ENCODE measurements around the gene UBE2H.
"Not testable (repeated sequence)": the region's sequence is repeated elsewhere in the genome, so short reads cannot be mapped to it uniquely, and the experiment has no call there.

UBE2H gene

DNA sequence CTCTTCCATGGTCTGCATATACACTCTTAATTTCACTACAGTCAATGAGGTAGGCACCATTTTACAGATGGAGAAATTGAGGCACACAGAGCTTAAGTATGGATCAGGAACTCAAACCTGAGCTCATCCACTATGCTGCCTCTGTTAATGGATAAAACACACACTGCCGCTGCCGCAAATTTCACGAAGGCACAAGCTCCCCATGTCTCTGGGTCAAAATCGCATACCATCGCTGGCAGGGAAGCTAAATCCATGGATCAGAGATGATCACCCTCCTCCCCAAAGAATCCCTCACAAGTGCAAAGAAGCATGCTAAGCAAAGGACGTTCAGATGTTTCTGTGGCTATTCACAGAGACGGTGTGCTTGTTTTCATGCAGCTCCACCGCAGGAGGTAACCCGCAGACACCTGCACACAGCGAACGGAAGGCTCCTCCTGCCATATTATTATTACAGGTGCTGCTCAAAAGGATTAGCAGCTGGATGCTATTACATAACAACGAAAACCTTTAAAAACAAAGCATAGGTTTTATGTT is 109.3 kb downstream of the UBE2H start:
- Histone ChIP-seq H3K27ac (ENCODE audit: low read depth, low read length) (no peak overlapping the region), H3K27me3 (ENCODE audit: control insufficient read depth, insufficient read depth, low read length) (no peaks in the 10 kb centered on the region), H3K4me3 (ENCODE audit: low read length) (no peak overlapping the region), H3K36me3 (ENCODE audit: control insufficient read depth, insufficient read depth, low read length) (peaks cover 2% of the 10 kb centered on the region), H3K9ac (ENCODE audit: low read length) (no peak overlapping the region), H3K4me1 (ENCODE audit: control insufficient read depth, insufficient read depth, low read length) (peaks cover 10% of the 10 kb centered on the region)

DNA sequence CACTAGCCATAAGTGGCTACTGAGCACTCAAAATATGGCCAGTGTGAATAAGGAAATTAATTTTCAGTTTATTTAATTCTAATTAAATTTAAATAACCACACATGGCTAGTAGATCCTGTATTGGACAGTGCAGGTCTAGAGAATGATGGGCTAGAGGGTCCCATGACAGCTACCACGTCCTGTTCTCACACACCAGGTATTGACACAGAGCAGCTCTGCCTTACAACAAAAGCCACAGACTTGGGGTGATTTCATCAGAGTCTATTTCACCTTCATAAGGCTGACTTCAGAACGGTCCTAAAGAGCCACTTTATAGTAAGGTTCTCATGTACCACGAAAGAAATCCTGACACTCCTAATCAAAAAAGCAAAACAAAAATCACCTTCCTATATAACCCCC is 111.3 kb downstream of the UBE2H start:
- Histone ChIP-seq H3K9ac (ENCODE audit: low read length) (no peak overlapping the region), H3K4me3 (ENCODE audit: low read length) (no peak overlapping the region), H3K27ac (ENCODE audit: low read depth, low read length) (no peak overlapping the region), H3K4me1 (ENCODE audit: control insufficient read depth, insufficient read depth, low read length) (peaks cover 10% of the 10 kb centered on the region), H3K27me3 (ENCODE audit: control insufficient read depth, insufficient read depth, low read length) (no peaks in the 10 kb centered on the region), H3K36me3 (ENCODE audit: control insufficient read depth, insufficient read depth, low read length) (peaks cover 8% of the 10 kb centered on the region)

DNA sequence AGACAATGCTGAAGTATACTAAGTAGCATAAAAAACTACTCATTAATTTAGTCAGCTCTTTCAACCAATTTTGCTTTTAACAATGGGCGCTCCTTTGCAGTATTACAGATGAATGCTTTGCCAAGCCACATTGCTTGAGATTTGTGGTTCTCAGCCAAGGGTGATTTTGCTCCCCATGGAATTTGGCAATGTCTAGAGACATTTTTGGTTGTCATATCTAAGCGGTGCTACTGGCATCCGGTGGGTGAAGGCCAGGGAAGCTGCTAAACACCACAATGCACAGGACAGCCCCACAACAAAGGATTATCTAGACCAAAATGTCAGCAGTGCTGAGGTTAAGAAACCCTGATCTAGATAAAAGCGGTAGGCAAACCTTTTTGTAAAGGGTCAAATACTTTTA is 112.0 kb downstream of the UBE2H start:
- Histone ChIP-seq H3K36me3 (ENCODE audit: control insufficient read depth, insufficient read depth, low read length) (peaks cover 8% of the 10 kb centered on the region), H3K27me3 (ENCODE audit: control insufficient read depth, insufficient read depth, low read length) (no peaks in the 10 kb centered on the region), H3K4me3 (ENCODE audit: low read length) (no peak overlapping the region), H3K4me1 (ENCODE audit: control insufficient read depth, insufficient read depth, low read length) (peaks cover 10% of the 10 kb centered on the region), H3K27ac (ENCODE audit: low read depth, low read length) (no peak overlapping the region), H3K9ac (ENCODE audit: low read length) (no peak overlapping the region)

DNA sequence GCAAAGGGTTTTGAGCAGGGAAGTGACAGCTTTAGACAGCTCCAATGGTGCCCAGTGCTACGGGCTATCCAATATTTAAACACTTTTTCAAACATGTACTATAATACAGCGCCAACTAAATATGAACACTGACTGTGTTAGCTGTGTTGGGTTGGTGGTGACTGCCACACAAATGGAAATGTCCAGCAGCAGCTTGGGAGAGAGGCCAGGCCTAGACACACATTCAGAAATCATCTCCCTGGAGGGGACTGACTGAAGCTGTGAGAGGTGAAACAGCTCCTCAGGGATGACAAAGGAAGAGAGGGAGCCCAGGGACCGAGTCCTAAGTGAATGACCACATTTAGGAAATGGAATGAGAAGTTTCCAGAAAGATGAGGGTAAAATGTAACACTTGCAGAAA is 115.8 kb downstream of the UBE2H start:
- peaks cover 6% of the 10 kb centered on the region for H3K36me3 ChIP-seq (ENCODE audit: control insufficient read depth, insufficient read depth, low read length)
- no peak overlapping the region for H3K27ac ChIP-seq (ENCODE audit: low read depth, low read length)
- no peaks in the 10 kb centered on the region for H3K27me3 ChIP-seq (ENCODE audit: control insufficient read depth, insufficient read depth, low read length)
- no peak overlapping the region for H3K4me3 ChIP-seq (ENCODE audit: low read length)
- H3K9ac ChIP-seq (ENCODE audit: low read length): no peak overlapping the region
- peaks cover 10% of the 10 kb centered on the region for H3K4me1 ChIP-seq (ENCODE audit: control insufficient read depth, insufficient read depth, low read length)

DNA sequence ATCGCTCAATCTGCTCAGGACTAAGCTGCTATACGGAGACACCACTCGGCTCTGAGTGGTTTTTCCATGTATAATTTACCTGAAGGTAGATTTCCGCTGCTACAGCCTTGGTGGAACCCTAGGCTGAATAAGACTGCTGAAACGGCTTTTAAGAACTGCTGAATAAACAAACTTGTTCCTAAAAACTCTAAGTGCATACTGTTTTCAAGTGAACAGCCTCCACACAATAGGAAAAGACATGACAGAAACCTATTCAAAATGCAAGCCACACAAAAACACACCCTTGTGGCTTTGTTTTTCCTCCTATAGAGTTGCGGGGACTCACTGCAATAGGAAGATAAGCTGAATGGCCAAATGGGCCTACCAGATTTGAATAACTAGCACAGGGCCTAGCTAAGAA is 117.2 kb downstream of the UBE2H start:
- Histone ChIP-seq H3K4me1 (ENCODE audit: control insufficient read depth, insufficient read depth, low read length) (peaks cover 2% of the 10 kb centered on the region), H3K9ac (ENCODE audit: low read length) (no peak overlapping the region), H3K27ac (ENCODE audit: low read depth, low read length) (no peak overlapping the region), H3K4me3 (ENCODE audit: low read length) (no peak overlapping the region), H3K27me3 (ENCODE audit: control insufficient read depth, insufficient read depth, low read length) (no peaks in the 10 kb centered on the region), H3K36me3 (ENCODE audit: control insufficient read depth, insufficient read depth, low read length) (peaks cover 6% of the 10 kb centered on the region)

DNA sequence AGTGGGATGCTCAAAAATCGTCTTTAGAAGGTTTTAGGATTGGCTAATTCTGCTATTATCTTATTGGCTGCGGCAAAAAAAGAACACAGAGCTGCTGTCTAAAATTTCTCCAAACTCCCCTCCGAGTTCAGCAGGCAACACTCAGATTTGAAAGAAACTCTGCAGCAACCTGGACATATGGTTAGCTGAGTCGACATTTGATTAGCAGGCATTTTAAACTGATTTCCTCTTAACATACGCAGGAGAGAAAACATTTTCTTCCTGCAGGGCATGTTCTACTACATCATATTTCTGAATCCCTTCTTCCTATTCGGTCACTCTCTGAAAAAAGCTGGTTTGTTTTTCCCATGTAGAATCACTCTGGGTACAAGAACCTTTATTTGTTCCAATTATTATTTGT is 119.4 kb downstream of the UBE2H start:
- H3K36me3 ChIP-seq (ENCODE audit: control insufficient read depth, insufficient read depth, low read length); H3K4me3 ChIP-seq (ENCODE audit: low read length); H3K9ac ChIP-seq (ENCODE audit: low read length); H3K4me1 ChIP-seq (ENCODE audit: control insufficient read depth, insufficient read depth, low read length); H3K27me3 ChIP-seq (ENCODE audit: control insufficient read depth, insufficient read depth, low read length); H3K27ac ChIP-seq (ENCODE audit: low read depth, low read length): not testable (repeated sequence)

DNA sequence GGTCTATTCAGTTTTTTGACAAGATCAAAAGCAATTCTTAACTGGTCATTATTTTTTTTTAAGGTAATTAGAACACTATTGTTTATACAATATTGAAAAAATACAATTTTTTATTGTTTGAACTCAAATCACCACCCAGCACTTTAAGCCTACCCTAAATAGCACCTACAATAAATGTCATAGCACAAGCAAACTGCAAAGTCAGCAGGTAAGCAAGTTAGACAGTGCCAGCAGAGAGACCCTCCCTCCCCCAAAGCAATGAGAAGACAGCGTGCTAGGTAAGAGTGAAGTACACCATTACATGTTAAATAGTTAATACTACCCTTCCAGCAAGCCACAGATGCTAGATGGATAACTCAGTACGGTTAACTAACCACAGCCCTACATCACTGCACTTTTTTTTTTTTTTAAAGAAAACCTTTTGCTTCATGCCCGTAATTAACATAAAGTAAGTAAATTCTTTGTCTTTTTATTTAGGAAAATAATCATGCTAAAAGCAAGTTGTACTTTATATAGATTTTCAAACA is 120.0 kb downstream of the UBE2H start:
- H3K27me3 ChIP-seq (ENCODE audit: control insufficient read depth, insufficient read depth, low read length): no peaks in the 10 kb centered on the region
- peaks cover 5% of the 10 kb centered on the region for H3K36me3 ChIP-seq (ENCODE audit: control insufficient read depth, insufficient read depth, low read length)
- H3K9ac ChIP-seq (ENCODE audit: low read length): no peak overlapping the region
- H3K27ac ChIP-seq (ENCODE audit: low read depth, low read length): no peak overlapping the region
- peaks cover 2% of the 10 kb centered on the region for H3K4me1 ChIP-seq (ENCODE audit: control insufficient read depth, insufficient read depth, low read length)
- H3K4me3 ChIP-seq (ENCODE audit: low read length): no peak overlapping the region

DNA sequence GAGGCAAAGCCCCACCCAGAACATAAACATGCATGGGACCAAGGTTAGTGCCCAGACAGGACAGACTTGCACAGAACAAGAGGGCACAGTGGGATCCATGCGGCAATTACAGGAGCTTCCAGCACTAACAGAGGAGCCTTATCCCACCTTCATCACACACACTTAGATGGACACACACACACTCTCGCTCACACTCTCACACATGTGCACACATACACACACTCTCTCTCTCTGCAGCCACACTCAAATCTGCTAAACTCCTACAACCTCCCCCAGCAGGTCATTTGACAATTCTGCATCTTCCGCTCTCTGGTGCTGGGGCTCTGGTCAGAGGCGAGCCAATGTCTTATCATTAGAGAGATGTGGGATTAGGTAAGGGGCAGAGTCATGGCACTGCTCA is 120.5 kb downstream of the UBE2H start:
- H3K9ac ChIP-seq (ENCODE audit: low read length): no peak overlapping the region
- no peaks in the 10 kb centered on the region for H3K27me3 ChIP-seq (ENCODE audit: control insufficient read depth, insufficient read depth, low read length)
- no peak overlapping the region for H3K4me3 ChIP-seq (ENCODE audit: low read length)
- peaks cover 2% of the 10 kb centered on the region for H3K36me3 ChIP-seq (ENCODE audit: control insufficient read depth, insufficient read depth, low read length)
- H3K4me1 ChIP-seq (ENCODE audit: control insufficient read depth, insufficient read depth, low read length): peaks cover 2% of the 10 kb centered on the region
- H3K27ac ChIP-seq (ENCODE audit: low read depth, low read length): no peak overlapping the region

DNA sequence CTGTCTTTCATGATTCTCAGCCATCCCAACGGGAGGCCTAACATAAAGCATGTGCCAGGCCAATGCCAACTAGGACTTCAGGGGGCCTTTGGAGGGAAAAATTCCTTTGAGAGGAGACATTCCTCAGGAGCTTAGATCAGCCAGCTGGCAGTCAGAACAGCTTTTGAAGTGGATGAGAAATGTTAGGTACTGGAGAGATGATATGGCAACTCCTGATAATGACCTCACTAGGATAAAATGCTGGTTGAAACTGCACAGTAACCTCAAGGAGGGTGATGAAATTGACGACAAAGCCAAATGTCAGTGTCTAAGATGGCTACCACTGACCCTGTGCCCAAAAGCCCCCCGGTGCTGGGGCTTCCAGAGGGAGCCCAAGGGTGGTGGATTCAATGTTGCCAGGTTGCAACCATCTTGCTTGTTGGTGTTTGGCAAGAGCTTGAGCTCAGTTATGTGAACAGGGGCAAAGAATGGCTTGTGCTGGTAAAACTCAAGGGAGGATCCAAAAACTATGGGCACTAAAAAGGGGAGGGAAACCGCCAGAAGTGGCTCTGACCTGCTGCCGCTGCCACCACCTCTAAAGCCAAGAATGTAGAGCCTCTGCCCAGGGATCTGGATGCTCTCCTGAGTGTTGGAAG is 121.2 kb downstream of the UBE2H start:
- H3K27me3 ChIP-seq (ENCODE audit: control insufficient read depth, insufficient read depth, low read length): no peaks in the 10 kb centered on the region
- H3K36me3 ChIP-seq (ENCODE audit: control insufficient read depth, insufficient read depth, low read length): no peaks in the 10 kb centered on the region
- H3K27ac ChIP-seq (ENCODE audit: low read depth, low read length): peak overlapping the region; percentile 38
- no peak overlapping the region for H3K4me3 ChIP-seq (ENCODE audit: low read length)
- peaks cover 2% of the 10 kb centered on the region for H3K4me1 ChIP-seq (ENCODE audit: control insufficient read depth, insufficient read depth, low read length)
- no peak overlapping the region for H3K9ac ChIP-seq (ENCODE audit: low read length)

DNA sequence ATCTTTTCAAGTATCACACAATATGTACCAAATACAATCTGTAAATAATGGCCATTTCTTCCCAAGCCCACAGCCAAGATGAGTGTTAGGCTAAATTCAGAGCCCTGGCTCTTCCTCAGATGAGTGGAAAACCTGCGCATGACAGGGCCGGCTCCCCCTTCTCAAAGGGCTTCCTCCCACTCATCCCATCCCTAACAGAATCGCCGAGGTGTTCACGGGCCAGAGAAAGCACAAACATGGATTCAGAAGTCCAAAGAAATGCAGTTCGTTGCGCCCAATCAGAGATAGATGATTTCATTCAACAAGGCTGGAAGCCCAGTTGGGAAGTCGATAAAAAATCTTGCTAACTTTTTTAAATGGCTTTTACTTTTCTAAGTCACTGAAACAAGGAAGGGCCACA is 121.8 kb downstream of the UBE2H start:
- peaks cover 4% of the 10 kb centered on the region for H3K4me1 ChIP-seq (ENCODE audit: control insufficient read depth, insufficient read depth, low read length)

DNA sequence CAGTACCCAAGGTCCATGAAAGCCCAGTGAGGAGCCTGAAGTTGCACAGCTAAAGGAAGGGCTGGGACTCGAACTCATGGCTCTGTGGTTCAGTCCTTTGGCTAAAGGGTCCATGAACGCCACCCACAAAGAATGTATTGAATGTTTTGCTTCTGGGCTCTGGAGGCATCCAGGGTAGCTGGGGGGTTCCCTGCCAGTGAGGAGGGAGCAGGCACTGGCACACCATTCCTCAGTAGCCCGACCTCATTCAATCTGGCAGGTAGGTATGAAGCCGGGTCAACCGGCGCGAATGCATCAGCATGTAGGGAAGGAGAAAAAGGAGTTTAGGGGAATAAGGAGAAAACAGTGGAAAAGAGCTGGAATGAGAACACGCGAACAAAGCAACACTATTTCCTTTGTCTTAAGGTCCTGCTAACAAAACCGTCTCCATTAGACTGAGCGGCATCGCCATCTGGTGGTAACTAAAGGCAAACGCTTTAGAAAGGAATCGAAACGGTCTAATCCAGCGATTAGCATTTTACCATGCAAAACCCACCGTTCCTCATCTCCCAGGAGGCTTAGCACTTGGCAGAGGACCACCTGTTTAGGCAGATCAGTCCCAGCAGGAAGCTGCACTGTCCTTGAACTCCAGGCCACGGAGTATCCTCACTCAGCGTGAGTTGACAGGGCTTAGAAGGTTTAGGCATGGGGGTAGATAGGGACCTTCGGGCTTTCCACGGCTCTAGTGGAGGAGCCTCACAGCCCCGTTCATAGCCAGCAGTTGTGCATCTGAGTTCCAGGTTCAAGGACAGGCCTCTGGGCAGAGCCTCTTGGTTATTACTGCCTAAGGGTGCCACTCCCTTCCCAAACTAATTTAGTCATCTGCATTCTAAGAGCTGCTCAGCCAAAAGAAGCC is 122.8 kb downstream of the UBE2H start:
- Histone ChIP-seq H3K36me3 (ENCODE audit: control insufficient read depth, insufficient read depth, low read length) (no peaks in the 10 kb centered on the region), H3K9ac (ENCODE audit: low read length) (no peak overlapping the region), H3K4me1 (ENCODE audit: control insufficient read depth, insufficient read depth, low read length) (peaks cover 5% of the 10 kb centered on the region), H3K4me3 (ENCODE audit: low read length) (peak overlapping the region; percentile 44), H3K27ac (ENCODE audit: low read depth, low read length) (no peak overlapping the region), H3K27me3 (ENCODE audit: control insufficient read depth, insufficient read depth, low read length) (no peaks in the 10 kb centered on the region)

More for the DNA sequence above, 121.8 kb downstream of the UBE2H start:
- peak overlapping the region; percentile 10 for H3K27ac ChIP-seq (ENCODE audit: low read depth, low read length)
- H3K4me3 ChIP-seq (ENCODE audit: low read length): no peak overlapping the region
- no peaks in the 10 kb centered on the region for H3K36me3 ChIP-seq (ENCODE audit: control insufficient read depth, insufficient read depth, low read length)
- no peaks in the 10 kb centered on the region for H3K27me3 ChIP-seq (ENCODE audit: control insufficient read depth, insufficient read depth, low read length)
- no peak overlapping the region for H3K9ac ChIP-seq (ENCODE audit: low read length)

DNA sequence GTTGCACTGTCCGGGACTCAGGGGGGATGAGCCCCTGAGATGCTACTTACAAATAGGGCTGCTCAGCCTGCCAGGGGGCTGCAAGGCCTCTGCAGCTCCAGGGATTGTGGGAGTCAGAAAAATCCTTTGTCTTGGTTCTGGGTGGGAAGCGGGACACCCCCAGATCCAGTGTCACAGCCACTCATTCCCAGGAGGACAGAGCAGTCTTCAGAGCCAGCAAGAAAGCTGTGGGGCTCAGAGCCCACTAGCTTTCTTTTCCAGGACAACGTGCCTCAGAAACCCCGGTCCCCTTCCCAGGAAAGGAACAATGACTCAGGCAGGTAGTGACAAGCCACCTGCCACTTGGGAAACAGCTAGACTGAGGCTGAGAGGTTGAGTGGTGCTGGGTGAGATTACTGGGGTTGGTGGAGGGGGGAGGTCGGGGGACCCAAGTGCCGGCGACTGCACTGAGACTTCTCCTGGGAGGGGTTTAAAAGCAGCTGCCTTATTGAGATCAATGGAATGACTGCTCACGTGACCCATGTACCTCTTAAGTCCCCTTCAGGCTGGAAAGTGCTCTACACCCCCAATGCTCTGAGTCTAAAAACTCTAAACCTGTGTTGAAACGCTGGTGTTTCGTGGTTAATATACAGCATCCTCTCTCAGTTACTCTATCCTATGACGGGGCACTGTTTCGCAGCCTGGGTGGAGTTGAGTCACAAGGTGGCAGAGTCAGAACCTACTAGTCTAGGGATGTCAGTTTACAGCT is 123.6 kb downstream of the UBE2H start:
- no peak overlapping the region for H3K9ac ChIP-seq (ENCODE audit: low read length)
- no peak overlapping the region for H3K27ac ChIP-seq (ENCODE audit: low read depth, low read length)

More for the DNA sequence above, 123.6 kb downstream of the UBE2H start:
- Histone ChIP-seq H3K27me3 (ENCODE audit: control insufficient read depth, insufficient read depth, low read length) (no peaks in the 10 kb centered on the region), H3K4me1 (ENCODE audit: control insufficient read depth, insufficient read depth, low read length) (peaks cover 5% of the 10 kb centered on the region), H3K4me3 (ENCODE audit: low read length) (no peak overlapping the region), H3K36me3 (ENCODE audit: control insufficient read depth, insufficient read depth, low read length) (no peaks in the 10 kb centered on the region)

Data from rectal smooth muscle tissue (tissue), 1 donor.